Muscle layer of colon (tissue), 2 donors: Measurements from ENCODE around the gene PDCD10.

Source experiments
- H3K27ac ChIP-seq: one replicate; pipeline ENCODE4 v1.7.0; 2013; ENCODE audit warnings: low read depth, mild to moderate bottlenecking, low read length, moderate library complexity
- H3K27me3 ChIP-seq, 2 donors: one replicate each; pipeline ENCODE4 v1.7.0; 2013; ENCODE audit warnings: low read length in 2 of 2, mild to moderate bottlenecking in 2 of 2; ENCODE audit not compliant: insufficient read depth in 2 of 2, control insufficient read depth in 1 of 2
- H3K36me3 ChIP-seq: one replicate; pipeline ENCODE4 v1.7.0; 2013; ENCODE audit warnings: mild to moderate bottlenecking, low read length; ENCODE audit not compliant: insufficient read depth
- H3K4me1 ChIP-seq: one replicate; pipeline ENCODE4 v1.7.0; 2013; ENCODE audit warnings: mild to moderate bottlenecking, low read length; ENCODE audit not compliant: insufficient read depth
- H3K4me3 ChIP-seq, 2 donors: one replicate each; pipeline ENCODE4 v1.7.0; 2013; ENCODE audit warnings: low read length in 2 of 2, low read depth in 1 of 2, mild to moderate bottlenecking in 1 of 2, moderate library complexity in 1 of 2
- H3K9ac ChIP-seq: one replicate; pipeline ENCODE4 v1.7.0; 2013; ENCODE audit warnings: low read length
- H3K9me3 ChIP-seq: one replicate; pipeline ENCODE4 v1.7.0; 2013; ENCODE audit warnings: mild to moderate bottlenecking, low read length
- donor health status: abdominal sarcoma.
- donor health status: Adenocarcinoma of cecum.

The PDCD10 gene

DNA sequence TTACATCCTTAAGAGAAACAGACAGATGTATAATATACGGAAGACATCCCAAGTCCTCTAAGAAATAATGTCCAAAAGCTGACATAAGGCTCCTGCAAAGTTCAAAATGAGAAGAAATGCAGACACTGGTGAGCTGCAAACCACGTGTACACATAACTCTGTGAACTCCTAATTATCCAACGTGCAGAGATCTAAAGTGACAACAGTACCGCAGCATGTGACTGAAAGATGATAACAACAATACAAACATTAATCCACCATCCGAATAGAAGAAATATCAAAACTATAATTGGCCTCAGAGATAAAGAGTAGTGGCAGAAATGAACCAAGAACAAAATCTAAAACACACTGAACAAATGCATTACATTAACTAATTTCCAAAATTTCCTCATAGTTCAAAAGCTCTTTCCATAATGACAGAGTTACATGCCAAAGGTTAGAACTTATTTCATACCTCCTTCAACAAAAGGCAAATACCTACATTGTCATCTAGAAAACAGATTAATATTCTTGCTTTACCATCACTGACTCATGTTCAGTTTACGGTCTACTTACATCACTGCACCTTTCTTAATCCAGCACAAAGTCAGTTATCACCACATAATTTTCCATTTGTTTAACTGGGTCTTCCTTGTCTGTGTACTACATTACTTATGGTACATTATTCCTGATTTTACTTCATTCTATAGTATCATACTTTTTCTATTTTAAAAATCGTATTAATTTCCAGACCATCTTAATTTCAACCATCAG, 2.2 kb downstream of the PDCD10 start:
- H3K4me1 ChIP-seq: peaks cover 38% of the 10 kb centered on the region
- H3K4me3 ChIP-seq: no peak overlapping the region
- no peaks in the 10 kb centered on the region for H3K9me3 ChIP-seq
- H3K36me3 ChIP-seq: no peaks in the 10 kb centered on the region
- no peaks in the 10 kb centered on the region for H3K27me3 ChIP-seq
- no peak overlapping the region for H3K27ac ChIP-seq
- H3K9ac ChIP-seq: no peak overlapping the region

DNA sequence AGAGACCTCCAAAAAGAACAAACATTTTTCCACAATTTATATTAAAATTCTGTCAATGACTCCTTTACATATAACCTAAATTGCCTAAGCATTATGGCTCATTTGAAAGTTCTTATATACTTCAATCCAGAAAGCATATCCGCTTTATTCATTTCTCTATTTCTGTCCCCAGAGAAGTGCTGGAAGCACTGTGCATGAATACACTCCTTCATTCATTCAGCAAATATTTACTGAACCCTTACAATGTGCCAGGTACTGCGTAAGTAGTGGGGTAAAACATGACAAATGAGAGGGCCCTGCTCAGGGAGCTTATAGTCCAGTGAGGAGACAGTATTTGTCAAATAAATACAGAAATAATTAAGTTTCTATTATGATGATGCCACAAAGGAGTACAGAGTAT, 3.3 kb downstream of the PDCD10 start:
- no peaks in the 10 kb centered on the region for H3K27me3 ChIP-seq
- no peak overlapping the region for H3K9ac ChIP-seq
- peaks cover 36% of the 10 kb centered on the region for H3K4me1 ChIP-seq
- no peak overlapping the region for H3K27ac ChIP-seq
- H3K4me3 ChIP-seq: no peak overlapping the region
- H3K36me3 ChIP-seq: no peaks in the 10 kb centered on the region
- H3K9me3 ChIP-seq: no peaks in the 10 kb centered on the region

DNA sequence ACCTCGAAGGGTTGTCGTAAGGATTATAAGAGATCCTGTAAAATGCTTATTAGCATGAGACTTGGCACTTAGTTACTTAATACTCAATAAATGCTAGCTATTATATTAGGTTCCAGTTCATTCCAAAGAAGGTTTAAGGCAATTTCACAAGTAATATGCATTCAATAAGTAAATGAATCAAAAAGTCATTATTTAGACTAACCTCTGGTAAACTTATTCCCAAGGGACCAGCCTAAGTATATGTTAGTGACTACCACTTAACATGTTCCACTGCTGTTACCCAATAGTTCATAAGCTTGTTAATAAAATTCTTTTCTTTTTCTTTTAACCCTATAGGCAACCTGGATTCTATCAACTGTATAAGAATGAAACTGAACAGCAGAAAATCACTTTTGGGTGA, 5.1 kb downstream of the PDCD10 start:
- Histone ChIP-seq H3K4me1 (peaks cover 32% of the 10 kb centered on the region), H3K9me3 (no peaks in the 10 kb centered on the region), H3K27me3 (no peaks in the 10 kb centered on the region), H3K27ac (no peak overlapping the region), H3K9ac (no peak overlapping the region), H3K36me3 (no peaks in the 10 kb centered on the region), H3K4me3 (no peak overlapping the region)

DNA sequence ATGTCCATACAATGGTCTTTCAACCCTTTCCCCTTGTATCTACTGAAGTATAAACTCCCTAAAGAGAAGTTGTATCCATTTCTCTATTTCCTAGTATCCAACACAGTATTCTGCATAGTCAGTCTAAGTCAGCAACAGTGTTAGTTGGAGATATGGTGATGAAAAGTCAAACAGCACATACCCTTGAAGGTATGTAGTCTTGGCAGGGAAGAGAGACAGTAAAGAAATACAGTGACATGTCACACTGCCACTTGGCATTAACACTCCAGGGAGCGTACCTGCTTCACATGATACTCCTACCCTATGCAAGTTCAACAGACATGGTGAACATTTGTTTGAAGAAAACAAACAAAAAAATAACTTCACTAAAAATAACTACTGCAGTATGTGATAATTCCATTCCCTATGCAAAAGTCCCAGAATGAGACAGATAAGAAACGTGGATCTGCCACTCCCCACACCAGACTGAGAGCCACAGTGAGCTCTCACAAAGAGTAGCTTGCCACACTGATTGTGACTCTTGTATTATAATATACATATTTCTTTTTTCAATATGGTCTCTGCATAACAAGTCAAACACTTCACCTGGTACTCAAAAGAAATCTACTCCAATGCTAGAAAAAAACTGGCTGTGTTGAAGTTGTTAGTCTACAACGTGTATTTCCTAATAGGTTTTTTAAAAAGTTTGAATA, 5.9 kb downstream of the PDCD10 start:
- Histone ChIP-seq H3K4me3 (no peak overlapping the region), H3K27me3 (no peaks in the 10 kb centered on the region), H3K9ac (no peak overlapping the region), H3K36me3 (no peaks in the 10 kb centered on the region), H3K27ac (no peak overlapping the region), H3K4me1 (peaks cover 29% of the 10 kb centered on the region), H3K9me3 (no peaks in the 10 kb centered on the region)

GRCh38 chr3:167728176-167728575, 6.5 kb downstream of the PDCD10 start:
- Histone ChIP-seq H3K27ac (no peak overlapping the region), H3K4me1 (peaks cover 23% of the 10 kb centered on the region), H3K9ac (no peak overlapping the region), H3K4me3 (no peak overlapping the region), H3K36me3 (no peaks in the 10 kb centered on the region), H3K9me3 (no peaks in the 10 kb centered on the region), H3K27me3 (no peaks in the 10 kb centered on the region)

- no peaks in the 10 kb centered on the region for H3K27me3 ChIP-seq
- H3K27ac ChIP-seq: no peak overlapping the region
- peaks cover 20% of the 10 kb centered on the region for H3K4me1 ChIP-seq
- no peaks in the 10 kb centered on the region for H3K9me3 ChIP-seq
- peaks cover 5% of the 10 kb centered on the region for H3K36me3 ChIP-seq
- no peak overlapping the region for H3K4me3 ChIP-seq
- no peak overlapping the region for H3K9ac ChIP-seq
Observed at GRCh38 chr3:167723872-167724271, 10.8 kb downstream of the PDCD10 start.

GRCh38 chr3:167723025-167723512, 11.6 kb downstream of the PDCD10 start:
- peaks cover 13% of the 10 kb centered on the region for H3K4me1 ChIP-seq
- H3K9ac ChIP-seq: no peak overlapping the region
- no peaks in the 10 kb centered on the region for H3K9me3 ChIP-seq
- H3K27me3 ChIP-seq: no peaks in the 10 kb centered on the region
- peaks cover 13% of the 10 kb centered on the region for H3K36me3 ChIP-seq
- H3K27ac ChIP-seq: no peak overlapping the region
- H3K4me3 ChIP-seq: no peak overlapping the region

GRCh38 chr3:167718582-167718981, 16.1 kb downstream of the PDCD10 start:
- Histone ChIP-seq H3K4me3 (no peak overlapping the region), H3K9me3 (no peaks in the 10 kb centered on the region), H3K27me3 (no peaks in the 10 kb centered on the region), H3K36me3 (peaks cover 24% of the 10 kb centered on the region), H3K9ac (no peak overlapping the region), H3K4me1 (peaks cover 9% of the 10 kb centered on the region), H3K27ac (no peak overlapping the region)

DNA sequence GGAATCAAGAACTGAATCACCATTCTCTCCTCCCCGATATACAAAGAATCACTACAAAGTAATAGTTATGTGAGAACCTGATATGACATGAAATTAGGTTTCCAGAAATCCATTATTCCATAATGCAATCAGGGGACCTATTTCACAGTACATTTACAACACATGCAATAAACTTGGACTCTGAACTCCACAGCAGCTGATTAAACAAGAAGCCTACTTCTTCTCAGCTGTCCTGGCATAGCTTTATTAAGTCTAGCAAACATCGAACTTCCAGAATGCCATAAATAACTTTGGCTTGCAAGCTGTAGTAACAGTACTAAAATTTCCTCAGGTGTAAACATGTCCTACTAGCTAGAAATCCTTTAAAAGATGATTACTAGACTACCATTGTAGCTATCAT, 17.8 kb downstream of the PDCD10 start:
- no peak overlapping the region for H3K4me3 ChIP-seq

GRCh38 chr3:167714871-167715270, 19.8 kb downstream of the PDCD10 start:
- Histone ChIP-seq H3K36me3 (peaks cover 25% of the 10 kb centered on the region), H3K9ac (no peak overlapping the region), H3K27me3 (no peaks in the 10 kb centered on the region), H3K9me3 (no peaks in the 10 kb centered on the region), H3K27ac (no peak overlapping the region), H3K4me1 (no peaks in the 10 kb centered on the region), H3K4me3 (no peak overlapping the region)

More for the DNA sequence above, 17.8 kb downstream of the PDCD10 start:
- Histone ChIP-seq H3K27me3 (no peaks in the 10 kb centered on the region), H3K4me1 (peaks cover 9% of the 10 kb centered on the region), H3K9me3 (no peaks in the 10 kb centered on the region), H3K27ac (no peak overlapping the region), H3K9ac (no peak overlapping the region), H3K36me3 (peaks cover 24% of the 10 kb centered on the region)

GRCh38 chr3:167712445-167712844, 22.2 kb downstream of the PDCD10 start:
- Histone ChIP-seq H3K4me3 (no peak overlapping the region), H3K9me3 (no peaks in the 10 kb centered on the region), H3K36me3 (peaks cover 17% of the 10 kb centered on the region), H3K9ac (no peak overlapping the region), H3K27ac (no peak overlapping the region), H3K27me3 (no peaks in the 10 kb centered on the region), H3K4me1 (no peaks in the 10 kb centered on the region)
